ENCODE measurements around the gene GPR179. TPM values are rescaled to one million over a fixed set of nuclear protein-coding genes. Genes with fewer than 3 reads are reported as not detected.

GPR179 gene
- total and polyA plus RNA-seq, 4 donors: under 0.01 TPM; not detected in 3

Other genes starting within 250 kb of the GPR179 start
- gene TBC1D3E, start 216.0 kb downstream of the GPR179 start, total RNA-seq: not detected
- not detected for gene TBC1D3E, start 216.0 kb downstream of the GPR179 start, polyA plus RNA-seq
- gene TBC1D3, start 151.4 kb downstream of the GPR179 start, total RNA-seq: not detected
- not detected for gene TBC1D3, start 151.4 kb downstream of the GPR179 start, polyA plus RNA-seq
- gene MRPL45, start 46.8 kb downstream of the GPR179 start, total RNA-seq: 10 to 100 TPM; 14.4 to 23.4 TPM
- gene MRPL45, start 46.8 kb downstream of the GPR179 start, polyA plus RNA-seq: 10 to 100 TPM; 31.0 to 38.9 TPM
- 10 to 100 TPM; 16.7 to 17.2 TPM for gene SOCS7, start 7.9 kb upstream of the GPR179 start, total RNA-seq
- gene SOCS7, start 7.9 kb upstream of the GPR179 start, polyA plus RNA-seq: 1 to 10 TPM; 2.9 to 5.3 TPM
- gene ARHGAP23, start 84.5 kb upstream of the GPR179 start, total RNA-seq: 100 to 1,000 TPM; 110 to 126 TPM
- gene ARHGAP23, start 84.5 kb upstream of the GPR179 start, polyA plus RNA-seq: 10 to 100 TPM in 1 of 2 donors, 1 to 10 TPM in 1; 6.9 to 31.6 TPM

Measured in aorta (tissue), 4 donors.